Measurements from ENCODE around the gene LYPD5.
"Not testable (repeated sequence)": the region's sequence is repeated elsewhere in the genome, so short reads cannot be mapped to it uniquely, and the experiment has no call there.

DNA sequence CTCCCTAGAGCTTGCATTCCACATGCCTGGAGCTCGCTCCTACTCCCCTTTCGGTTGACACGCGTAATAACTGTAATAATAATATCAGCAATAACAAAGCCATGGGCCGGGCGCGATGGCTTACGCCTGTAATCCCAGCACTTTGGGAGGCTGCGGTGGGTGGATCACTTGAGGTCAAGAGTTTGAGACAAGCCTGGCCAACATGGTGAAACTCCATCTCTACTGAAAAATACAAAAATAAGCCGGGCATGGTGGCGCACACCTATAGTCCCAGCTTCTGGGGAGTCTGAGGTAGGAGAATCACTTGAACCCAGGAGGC is 27.3 kb downstream of the LYPD5 start:
- TF ChIP-seq POLR2A (IDR thresholded peaks at IDR 0.05): not testable (repeated sequence)
- TF ChIP-seq, protein P1, sequence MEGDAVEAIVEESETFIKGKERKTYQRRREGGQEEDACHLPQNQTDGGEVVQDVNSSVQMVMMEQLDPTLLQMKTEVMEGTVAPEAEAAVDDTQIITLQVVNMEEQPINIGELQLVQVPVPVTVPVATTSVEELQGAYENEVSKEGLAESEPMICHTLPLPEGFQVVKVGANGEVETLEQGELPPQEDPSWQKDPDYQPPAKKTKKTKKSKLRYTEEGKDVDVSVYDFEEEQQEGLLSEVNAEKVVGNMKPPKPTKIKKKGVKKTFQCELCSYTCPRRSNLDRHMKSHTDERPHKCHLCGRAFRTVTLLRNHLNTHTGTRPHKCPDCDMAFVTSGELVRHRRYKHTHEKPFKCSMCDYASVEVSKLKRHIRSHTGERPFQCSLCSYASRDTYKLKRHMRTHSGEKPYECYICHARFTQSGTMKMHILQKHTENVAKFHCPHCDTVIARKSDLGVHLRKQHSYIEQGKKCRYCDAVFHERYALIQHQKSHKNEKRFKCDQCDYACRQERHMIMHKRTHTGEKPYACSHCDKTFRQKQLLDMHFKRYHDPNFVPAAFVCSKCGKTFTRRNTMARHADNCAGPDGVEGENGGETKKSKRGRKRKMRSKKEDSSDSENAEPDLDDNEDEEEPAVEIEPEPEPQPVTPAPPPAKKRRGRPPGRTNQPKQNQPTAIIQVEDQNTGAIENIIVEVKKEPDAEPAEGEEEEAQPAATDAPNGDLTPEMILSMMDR (IDR thresholded peaks at IDR 0.05): not testable (repeated sequence)

All from transverse colon (tissue), 3 donors.